ENCODE measurements around the gene SCYL1.
A peak's percentile ranks its signal among the peaks of the same experiment; 100 is the strongest.

SCYL1 gene

DNA sequence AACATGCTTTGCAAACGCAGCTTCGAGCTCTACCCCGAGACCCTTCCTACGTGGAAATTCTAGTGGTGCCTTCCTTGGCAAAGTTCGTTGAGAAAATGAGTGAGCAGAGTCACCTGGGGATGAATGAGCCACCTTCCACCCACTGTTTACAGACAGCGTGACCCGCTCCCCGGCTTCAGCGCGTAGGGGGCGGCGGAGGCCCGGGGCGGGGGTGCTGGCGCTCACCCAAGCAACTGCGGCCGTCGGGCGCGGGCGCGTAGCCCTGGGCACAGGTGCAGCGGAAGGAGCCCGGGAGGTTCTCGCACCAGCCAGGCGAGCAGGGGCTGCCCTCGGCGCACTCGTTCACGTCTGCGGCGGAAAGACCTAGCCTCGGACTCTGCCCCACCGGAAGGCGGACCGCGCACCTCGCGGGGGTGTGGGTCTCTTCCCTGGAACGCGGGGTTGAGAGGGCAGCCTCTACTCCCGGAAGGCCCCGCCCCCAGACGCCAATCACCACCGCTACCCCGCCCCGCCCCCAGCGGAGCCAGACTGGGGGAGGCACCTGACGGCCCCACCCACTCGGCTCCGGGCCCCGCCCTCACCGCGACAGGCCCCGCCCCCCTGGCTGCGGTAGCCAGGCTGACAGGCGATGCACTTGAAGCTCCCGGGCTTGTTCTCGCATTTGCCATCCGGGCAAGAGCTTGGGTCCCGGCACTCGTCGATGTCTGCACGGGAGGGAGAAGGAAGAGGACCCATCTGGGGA, 21.5 kb downstream of the SCYL1 start:
- H3K36me3 ChIP-seq (ENCODE audit: control insufficient read depth, insufficient read depth, low read length) = peaks cover 6% of the 10 kb centered on the region
- H3K4me3 ChIP-seq (ENCODE audit: insufficient read depth, low read depth, low read length, poor library complexity, severe bottlenecking) = peak overlapping the region; percentile 31
- peak; percentile 97 to 99 (median 97) for DNase-seq
- no peaks in the 10 kb centered on the region for H3K27me3 ChIP-seq (replicated peaks; ENCODE audit: control insufficient read depth, insufficient read depth, low read length, poor library complexity, severe bottlenecking)
- H3K9me3 ChIP-seq (ENCODE audit: control insufficient read depth, low read length) = no peaks in the 10 kb centered on the region
- H3K27ac ChIP-seq (ENCODE audit: insufficient read depth, low read length, poor library complexity, severe bottlenecking) = peak overlapping the region; percentile 71
- peaks cover 17% of the 10 kb centered on the region for H3K4me1 ChIP-seq (ENCODE audit: control insufficient read depth, insufficient read depth, low read length, poor library complexity, severe bottlenecking)

GRCh38 chr11:65547446-65548125, 22.7 kb downstream of the SCYL1 start:
- DNase-seq = peak in 1 of 3 donors; percentile 30
- peak overlapping the region; percentile 71 for H3K27ac ChIP-seq (ENCODE audit: insufficient read depth, low read length, poor library complexity, severe bottlenecking)
- no peaks in the 10 kb centered on the region for H3K9me3 ChIP-seq (ENCODE audit: control insufficient read depth, low read length)
- peaks cover 26% of the 10 kb centered on the region for H3K4me1 ChIP-seq (ENCODE audit: control insufficient read depth, insufficient read depth, low read length, poor library complexity, severe bottlenecking)
- peak overlapping the region; percentile 18 for H3K4me3 ChIP-seq (ENCODE audit: insufficient read depth, low read depth, low read length, poor library complexity, severe bottlenecking)
- no peaks in the 10 kb centered on the region for H3K27me3 ChIP-seq (replicated peaks; ENCODE audit: control insufficient read depth, insufficient read depth, low read length, poor library complexity, severe bottlenecking)
- H3K36me3 ChIP-seq (ENCODE audit: control insufficient read depth, insufficient read depth, low read length) = peaks cover 10% of the 10 kb centered on the region

DNA sequence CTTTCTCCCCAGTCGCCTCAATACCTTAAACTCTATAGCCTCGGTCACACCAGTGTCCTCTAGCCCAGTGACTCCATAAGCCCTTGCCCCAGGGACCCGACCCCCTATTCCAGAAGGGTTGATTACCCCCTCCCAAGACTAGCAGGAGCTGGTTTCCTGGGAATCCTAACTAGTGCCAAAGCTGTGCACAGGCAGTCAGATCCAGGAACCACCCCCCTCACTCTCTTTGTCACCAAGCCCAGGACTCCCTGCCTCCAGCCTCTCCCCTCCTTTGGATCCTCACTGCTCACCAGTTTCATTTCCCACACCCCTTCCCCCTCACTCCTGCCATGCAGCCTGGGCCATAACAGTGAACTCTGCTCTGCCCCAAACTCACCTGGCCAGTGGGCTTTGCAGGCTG, 23.5 kb downstream of the SCYL1 start:
- no peaks in the 10 kb centered on the region for H3K9me3 ChIP-seq (ENCODE audit: control insufficient read depth, low read length)
- no peak overlapping the region for H3K4me3 ChIP-seq (ENCODE audit: insufficient read depth, low read depth, low read length, poor library complexity, severe bottlenecking)
- no peaks in the 10 kb centered on the region for H3K27me3 ChIP-seq (replicated peaks; ENCODE audit: control insufficient read depth, insufficient read depth, low read length, poor library complexity, severe bottlenecking)
- H3K4me1 ChIP-seq (ENCODE audit: control insufficient read depth, insufficient read depth, low read length, poor library complexity, severe bottlenecking) = peaks cover 31% of the 10 kb centered on the region
- peak overlapping the region; percentile 16 for H3K27ac ChIP-seq (ENCODE audit: insufficient read depth, low read length, poor library complexity, severe bottlenecking)
- no peak for DNase-seq
- H3K36me3 ChIP-seq (ENCODE audit: control insufficient read depth, insufficient read depth, low read length) = peaks cover 10% of the 10 kb centered on the region

GRCh38 chr11:65549096-65549495, 24.2 kb downstream of the SCYL1 start:
- no peak overlapping the region for H3K27ac ChIP-seq (ENCODE audit: insufficient read depth, low read length, poor library complexity, severe bottlenecking)
- H3K4me1 ChIP-seq (ENCODE audit: control insufficient read depth, insufficient read depth, low read length, poor library complexity, severe bottlenecking) = peaks cover 38% of the 10 kb centered on the region
- H3K9me3 ChIP-seq (ENCODE audit: control insufficient read depth, low read length) = no peaks in the 10 kb centered on the region
- H3K36me3 ChIP-seq (ENCODE audit: control insufficient read depth, insufficient read depth, low read length) = peaks cover 10% of the 10 kb centered on the region
- H3K4me3 ChIP-seq (ENCODE audit: insufficient read depth, low read depth, low read length, poor library complexity, severe bottlenecking) = no peak overlapping the region
- H3K27me3 ChIP-seq (replicated peaks; ENCODE audit: control insufficient read depth, insufficient read depth, low read length, poor library complexity, severe bottlenecking) = no peaks in the 10 kb centered on the region
- no peak for DNase-seq

GRCh38 chr11:65551572-65552387, 26.9 kb downstream of the SCYL1 start:
- DNase-seq = peak; percentile 38 to 52 (median 44)
- no peaks in the 10 kb centered on the region for H3K27me3 ChIP-seq (replicated peaks; ENCODE audit: control insufficient read depth, insufficient read depth, low read length, poor library complexity, severe bottlenecking)

DNA sequence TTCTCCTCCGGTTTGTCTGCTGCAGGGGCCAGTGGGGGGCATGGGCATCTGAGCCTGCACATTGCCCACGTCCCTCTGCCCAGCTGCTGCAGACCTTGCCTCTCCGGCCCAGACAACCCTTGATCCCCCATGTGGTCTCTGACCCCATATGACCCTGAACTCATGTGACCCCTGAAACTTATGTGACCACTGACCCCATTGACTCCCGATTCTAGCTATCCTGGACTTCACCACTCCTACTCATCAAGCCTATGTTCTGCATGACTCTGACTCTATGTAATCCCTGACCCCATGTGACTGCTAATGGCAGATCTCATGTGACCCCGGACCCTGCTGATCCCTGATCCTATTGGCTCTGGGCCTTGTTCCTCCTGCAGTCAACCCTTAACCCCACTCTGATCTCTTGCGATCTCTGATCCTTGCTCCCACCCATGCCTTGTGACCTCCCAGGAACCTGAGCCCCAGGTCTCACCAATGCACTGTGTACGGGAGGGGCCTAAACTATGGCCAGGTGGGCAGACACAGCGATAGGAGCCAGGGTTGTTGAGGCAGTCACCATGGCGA, 27.6 kb downstream of the SCYL1 start:
- Histone ChIP-seq H3K27ac (ENCODE audit: insufficient read depth, low read length, poor library complexity, severe bottlenecking) (peak overlapping the region; percentile 49), H3K4me1 (ENCODE audit: control insufficient read depth, insufficient read depth, low read length, poor library complexity, severe bottlenecking) (peaks cover 59% of the 10 kb centered on the region), H3K36me3 (ENCODE audit: control insufficient read depth, insufficient read depth, low read length) (peaks cover 10% of the 10 kb centered on the region), H3K9me3 (ENCODE audit: control insufficient read depth, low read length) (no peaks in the 10 kb centered on the region), H3K4me3 (ENCODE audit: insufficient read depth, low read depth, low read length, poor library complexity, severe bottlenecking) (no peak overlapping the region), H3K27me3 (replicated peaks; ENCODE audit: control insufficient read depth, insufficient read depth, low read length, poor library complexity, severe bottlenecking) (no peaks in the 10 kb centered on the region)
- DNase-seq = no peak

More at GRCh38 chr11:65551572-65552387, 26.9 kb downstream of the SCYL1 start:
- peaks cover 10% of the 10 kb centered on the region for H3K36me3 ChIP-seq (ENCODE audit: control insufficient read depth, insufficient read depth, low read length)
- H3K27ac ChIP-seq (ENCODE audit: insufficient read depth, low read length, poor library complexity, severe bottlenecking) = no peak overlapping the region
- H3K4me1 ChIP-seq (ENCODE audit: control insufficient read depth, insufficient read depth, low read length, poor library complexity, severe bottlenecking) = peaks cover 60% of the 10 kb centered on the region
- no peaks in the 10 kb centered on the region for H3K9me3 ChIP-seq (ENCODE audit: control insufficient read depth, low read length)
- H3K4me3 ChIP-seq (ENCODE audit: insufficient read depth, low read depth, low read length, poor library complexity, severe bottlenecking) = no peak overlapping the region

DNA sequence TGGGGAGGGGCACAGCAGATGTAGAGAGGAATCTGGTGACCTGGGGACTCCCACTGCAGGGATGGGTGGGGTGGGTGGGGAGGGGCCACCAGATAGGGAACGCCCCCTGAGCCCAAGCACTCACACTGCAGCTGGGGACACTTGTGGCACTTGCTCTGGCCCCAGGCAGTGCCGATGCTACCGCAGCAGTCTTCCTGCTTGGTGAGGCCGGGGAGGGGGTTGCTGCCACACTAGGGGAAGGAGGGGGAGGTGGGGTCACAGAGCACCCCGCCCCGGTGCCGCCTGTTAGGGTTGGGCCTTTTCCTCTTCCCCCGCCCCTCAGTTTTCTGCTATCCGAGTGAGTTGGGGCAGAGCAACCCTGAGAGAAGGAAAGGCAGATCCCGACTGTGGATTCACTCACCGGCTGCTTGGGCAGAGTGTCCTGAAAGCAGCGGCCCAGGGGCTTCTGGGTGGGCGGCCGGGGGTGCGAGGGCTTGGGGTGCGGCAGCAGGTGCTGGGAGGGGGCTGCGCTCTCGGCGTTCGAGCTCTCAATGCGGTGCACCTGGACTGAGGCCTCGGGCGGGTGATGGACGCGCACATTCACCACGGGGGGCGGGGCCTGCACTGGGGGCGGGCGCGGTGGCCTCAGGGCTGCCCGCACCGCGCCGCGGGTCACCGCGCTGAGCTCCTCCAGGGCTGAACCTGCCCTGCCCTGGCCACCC, 28.6 kb downstream of the SCYL1 start:
- peak overlapping the region; percentile 21 for H3K4me3 ChIP-seq (ENCODE audit: insufficient read depth, low read depth, low read length, poor library complexity, severe bottlenecking)

GRCh38 chr11:65554057-65554818, 29.4 kb downstream of the SCYL1 start:
- Histone ChIP-seq H3K4me1 (ENCODE audit: control insufficient read depth, insufficient read depth, low read length, poor library complexity, severe bottlenecking) (peaks cover 63% of the 10 kb centered on the region), H3K27me3 (replicated peaks; ENCODE audit: control insufficient read depth, insufficient read depth, low read length, poor library complexity, severe bottlenecking) (no peaks in the 10 kb centered on the region), H3K4me3 (ENCODE audit: insufficient read depth, low read depth, low read length, poor library complexity, severe bottlenecking) (peak overlapping the region; percentile 21), H3K36me3 (ENCODE audit: control insufficient read depth, insufficient read depth, low read length) (peaks cover 10% of the 10 kb centered on the region), H3K27ac (ENCODE audit: insufficient read depth, low read length, poor library complexity, severe bottlenecking) (peak overlapping the region; percentile 48), H3K9me3 (ENCODE audit: control insufficient read depth, low read length) (no peaks in the 10 kb centered on the region)
- DNase-seq = no peak

More for the DNA sequence above, 28.6 kb downstream of the SCYL1 start:
- H3K27ac ChIP-seq (ENCODE audit: insufficient read depth, low read length, poor library complexity, severe bottlenecking) = peak overlapping the region; percentile 49
- H3K27me3 ChIP-seq (replicated peaks; ENCODE audit: control insufficient read depth, insufficient read depth, low read length, poor library complexity, severe bottlenecking) = no peaks in the 10 kb centered on the region
- peak; percentile 53 to 69 (median 69) for DNase-seq
- H3K4me1 ChIP-seq (ENCODE audit: control insufficient read depth, insufficient read depth, low read length, poor library complexity, severe bottlenecking) = peaks cover 55% of the 10 kb centered on the region
- peaks cover 10% of the 10 kb centered on the region for H3K36me3 ChIP-seq (ENCODE audit: control insufficient read depth, insufficient read depth, low read length)
- no peaks in the 10 kb centered on the region for H3K9me3 ChIP-seq (ENCODE audit: control insufficient read depth, low read length)

Data from effector memory CD4-positive, alpha-beta T cell (primary cell).